GM19372 (cell line): ENCODE results near the gene SGMS2.

Experiments used
- ATAC-seq: cut with Tn5 transposase; IDR thresholded peaks from one replicate; pipeline ENCODE4 v1.9.1; 2021; ENCODE audit warnings: mild to moderate bottlenecking, low read depth, moderate library complexity; ENCODE audit not compliant: unreplicated experiment

Gene SGMS2

DNA sequence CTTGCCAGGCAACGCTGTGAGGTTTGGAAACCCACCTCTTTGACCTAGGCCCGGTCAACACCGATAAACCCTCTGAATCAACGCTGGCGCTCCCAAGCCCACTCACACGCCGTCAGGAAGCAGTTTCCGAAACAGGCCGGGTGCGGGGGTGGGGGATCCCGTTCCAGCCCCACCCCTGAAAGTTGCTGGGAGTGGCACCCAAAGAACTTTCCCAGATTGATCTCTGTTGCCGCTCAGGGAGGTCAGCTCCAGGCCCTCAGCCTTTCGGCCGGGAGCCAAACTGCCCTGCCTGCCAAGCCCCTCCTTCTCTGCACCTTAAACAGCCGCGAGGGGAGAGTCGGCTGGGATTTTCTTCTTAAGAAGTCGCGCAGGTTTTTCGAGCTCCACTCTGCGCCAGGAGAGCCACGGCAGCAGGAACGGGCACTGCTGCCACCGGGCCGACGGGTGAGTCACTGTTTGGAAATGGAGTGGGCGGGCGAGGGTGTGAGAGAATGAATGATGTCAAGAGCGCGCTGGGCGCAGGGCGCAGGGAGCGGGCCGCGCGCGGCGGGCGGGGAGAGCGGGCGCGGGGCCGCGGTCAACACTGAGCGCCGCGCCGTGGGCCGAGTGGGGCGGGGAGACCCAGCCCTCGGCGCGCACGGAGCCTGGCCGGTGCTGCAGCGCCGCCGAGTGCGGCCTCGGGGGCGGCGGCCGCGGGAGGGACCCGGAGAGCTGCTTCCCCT, at the start of gene SGMS2:
Gene SGMS2 (plus strand): TSS at position 583 of the 722 bp plus-strand sequence. CDS start 70,622 bp downstream, outside the sequence.
- ATAC-seq = peak; percentile 73

DNA sequence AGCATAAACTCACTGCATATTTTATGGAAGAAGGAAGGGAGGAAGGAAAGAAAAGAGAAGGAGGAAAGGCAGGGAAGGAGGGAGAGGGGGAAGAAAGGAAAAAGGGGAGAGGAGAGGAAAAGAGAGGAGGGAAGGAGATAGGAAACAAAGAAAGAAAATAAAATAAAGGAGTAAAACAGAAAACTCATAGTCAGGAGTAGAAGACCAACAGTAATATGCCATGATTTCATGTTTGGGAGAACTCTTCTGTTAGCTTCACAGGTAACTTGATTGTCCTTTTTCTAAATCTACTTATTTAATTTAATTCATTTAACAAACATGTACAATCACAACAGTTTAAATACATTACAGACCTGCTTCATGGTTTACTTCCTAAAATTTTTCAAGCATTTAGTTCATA, 46.8 kb upstream of the SGMS2 start:
- ATAC-seq = no peak

DNA sequence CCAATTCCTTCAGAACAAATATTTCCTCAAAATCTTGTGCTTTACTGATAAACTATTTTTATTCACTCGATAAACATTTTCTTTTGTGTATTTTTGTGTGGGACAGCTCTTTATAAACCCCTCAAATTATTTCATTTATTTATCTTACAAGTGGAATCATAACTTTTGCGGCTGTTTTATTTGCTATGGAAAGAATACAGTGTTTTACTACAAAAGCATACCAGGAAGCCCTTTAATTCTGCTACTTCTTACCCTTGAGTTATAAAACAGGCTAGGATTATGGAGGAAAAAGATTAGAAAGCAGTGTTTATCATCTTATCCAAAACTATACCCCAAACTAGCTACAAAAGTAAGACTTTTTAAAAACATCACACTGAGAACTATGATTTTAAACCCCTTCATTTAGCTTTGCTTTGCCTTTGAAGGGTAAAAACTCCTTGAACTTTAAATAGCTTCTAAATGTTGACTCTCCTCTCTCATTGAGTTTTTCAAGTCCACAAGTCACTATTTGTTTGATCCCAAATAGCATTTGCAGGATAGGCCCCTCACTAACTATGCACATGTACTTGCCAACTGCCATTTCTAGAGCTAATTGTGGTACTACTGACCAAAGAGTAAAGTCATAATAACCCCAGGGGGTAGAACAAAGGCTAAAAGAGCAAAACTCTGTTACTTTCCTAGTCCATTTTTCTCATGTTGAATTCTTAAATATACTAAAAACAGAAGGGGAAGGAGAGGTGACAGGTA, 45.8 kb upstream of the SGMS2 start:
- ATAC-seq = no peak

DNA sequence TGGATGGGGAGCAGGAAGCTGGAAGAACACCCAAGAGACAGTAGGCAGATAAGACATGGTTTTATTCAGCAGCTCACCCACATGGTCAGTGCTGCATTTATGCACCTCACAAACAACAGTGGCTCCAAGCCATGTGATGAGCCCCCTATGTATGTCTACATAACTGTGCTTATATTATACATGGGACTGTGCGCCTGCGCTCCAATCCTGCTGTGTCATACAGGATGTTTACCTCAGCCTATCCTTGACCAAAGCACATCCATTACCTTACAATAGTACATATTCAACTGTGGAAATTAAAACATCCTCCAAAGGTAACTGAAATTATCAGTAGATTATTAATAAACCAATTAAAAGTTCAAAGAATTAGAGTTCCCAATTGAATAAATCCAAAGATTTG, 44.1 kb upstream of the SGMS2 start:
- ATAC-seq = no peak

DNA sequence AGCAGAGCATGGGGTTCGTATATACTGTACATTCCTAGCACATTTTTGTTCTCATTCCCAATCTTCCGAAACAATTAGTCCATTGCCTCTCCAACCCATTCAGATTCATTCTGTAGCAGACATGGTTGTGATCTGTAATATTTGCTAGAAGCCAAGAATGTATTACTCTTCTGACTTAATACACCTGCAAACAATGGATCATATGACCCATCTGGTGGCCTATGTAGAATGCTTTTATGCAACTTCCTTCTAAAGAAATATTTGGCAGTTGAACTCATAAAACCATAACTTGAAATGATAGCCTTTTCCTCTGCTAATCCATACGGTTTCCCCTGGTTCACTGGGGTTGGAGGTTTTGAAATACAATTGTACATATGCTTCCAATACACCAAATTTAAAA, 32.8 kb upstream of the SGMS2 start:
- ATAC-seq = no peak

DNA sequence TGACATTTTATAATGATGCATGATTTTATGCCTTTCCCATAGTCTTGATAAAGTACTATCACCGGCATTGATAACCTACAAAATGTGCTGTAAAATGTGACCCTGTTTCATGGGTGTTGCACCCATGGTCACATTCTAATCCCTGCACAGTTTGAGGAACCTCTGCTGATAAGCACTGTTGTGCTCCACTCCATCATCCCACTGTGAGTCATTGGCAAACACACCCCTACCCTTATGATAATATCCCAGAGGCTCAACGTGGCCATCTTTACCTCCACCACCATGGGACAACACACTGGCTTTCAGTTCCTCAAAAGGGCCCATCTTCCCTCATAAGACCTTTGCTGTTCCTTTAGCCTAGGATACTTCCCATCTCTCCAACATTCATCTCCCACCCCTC, 32.0 kb upstream of the SGMS2 start:
- ATAC-seq = no peak

DNA sequence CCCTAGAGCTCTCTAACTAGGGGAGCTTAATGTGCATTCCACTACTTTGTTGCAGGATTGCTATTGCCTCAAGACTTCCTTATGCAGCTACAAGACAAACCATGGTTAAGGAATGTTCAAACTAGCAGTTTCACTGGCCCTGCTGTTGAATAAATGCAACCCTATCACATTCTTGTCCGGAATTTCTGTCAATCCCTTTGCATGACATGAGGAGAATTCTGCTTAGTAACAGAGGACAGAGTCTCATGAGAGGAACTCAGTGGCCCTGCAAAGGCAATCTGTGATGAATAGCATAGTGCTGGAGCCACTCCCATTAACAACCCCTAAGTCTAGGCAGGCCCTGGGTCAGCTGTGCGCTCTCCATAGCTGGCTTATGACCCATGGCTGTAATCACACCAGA, 30.7 kb upstream of the SGMS2 start:
- no peak for ATAC-seq

DNA sequence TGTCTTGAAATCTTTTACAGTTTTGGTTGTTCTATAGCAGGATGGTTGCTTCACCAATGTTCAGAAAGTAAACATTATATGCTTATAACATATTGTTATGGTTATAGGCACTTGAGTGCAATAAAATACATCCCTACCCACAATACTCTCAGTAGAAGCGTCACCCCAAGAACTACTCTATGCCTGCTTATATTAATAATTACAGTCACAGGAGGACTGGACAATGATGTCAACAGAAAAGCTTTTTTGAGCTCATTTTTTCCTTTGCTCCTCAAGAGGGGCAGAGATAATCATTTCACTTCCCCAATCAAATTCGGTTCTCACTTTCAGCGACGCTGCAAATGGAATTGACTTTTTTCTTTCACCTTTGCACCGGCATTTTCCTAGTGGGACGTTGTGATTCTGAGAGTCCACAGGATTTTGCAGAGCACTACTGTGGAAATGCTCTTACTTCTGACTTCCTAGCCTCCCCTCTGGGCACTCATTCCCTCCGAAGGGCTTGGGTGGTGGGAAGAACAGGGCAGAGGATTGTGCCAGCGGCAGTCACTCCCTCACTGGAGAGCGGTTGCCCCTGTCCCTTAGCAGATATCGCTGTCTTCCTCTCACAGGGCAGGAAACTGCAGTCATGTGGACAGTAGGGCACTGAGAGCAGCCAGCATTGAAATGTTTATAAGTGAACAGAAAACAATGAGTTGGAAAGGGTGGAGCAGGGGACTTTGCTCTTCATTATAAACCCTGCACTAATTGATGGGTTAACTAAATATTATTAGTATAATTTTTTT, 24.9 kb upstream of the SGMS2 start:
- ATAC-seq = no peak

DNA sequence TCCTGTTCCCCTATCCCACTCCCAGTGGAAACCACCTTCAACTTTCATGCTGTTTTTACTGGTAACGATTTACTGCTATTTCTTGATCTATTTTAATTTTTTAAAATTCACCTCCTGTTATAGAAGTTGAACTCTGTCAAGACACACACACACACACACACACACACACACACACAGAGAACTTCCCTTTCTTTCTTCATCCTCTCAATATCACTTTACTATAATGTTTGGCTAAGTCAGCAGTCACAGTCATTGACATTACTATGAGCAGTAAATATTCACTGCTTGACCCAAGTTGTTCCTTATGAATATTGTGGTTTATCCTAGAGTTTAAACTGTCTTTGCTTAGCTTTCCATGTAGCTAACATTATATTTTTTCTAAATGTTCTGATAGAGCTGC, 24.0 kb upstream of the SGMS2 start:
- no peak for ATAC-seq

DNA sequence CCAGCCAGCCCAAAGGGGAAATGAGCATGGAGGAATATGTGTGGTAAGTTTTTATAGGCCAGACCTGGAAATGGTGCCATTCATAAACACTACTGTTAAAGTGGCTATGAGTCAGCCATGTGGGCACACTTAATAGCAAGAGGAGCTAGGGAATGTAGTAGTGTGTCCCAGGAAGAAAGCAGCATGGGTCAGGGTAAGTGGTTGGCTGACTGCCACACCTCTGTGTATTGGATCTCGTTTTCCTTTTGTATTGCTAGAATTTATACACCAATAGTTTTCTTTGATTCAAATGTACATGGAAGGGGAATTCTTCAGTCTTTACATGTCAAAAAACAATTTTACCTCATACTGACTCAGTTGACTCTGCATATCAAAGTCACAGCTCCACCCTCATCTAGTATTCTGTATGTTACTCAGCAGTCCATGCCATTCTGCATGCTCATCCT, 22.9 kb upstream of the SGMS2 start:
- no peak for ATAC-seq

DNA sequence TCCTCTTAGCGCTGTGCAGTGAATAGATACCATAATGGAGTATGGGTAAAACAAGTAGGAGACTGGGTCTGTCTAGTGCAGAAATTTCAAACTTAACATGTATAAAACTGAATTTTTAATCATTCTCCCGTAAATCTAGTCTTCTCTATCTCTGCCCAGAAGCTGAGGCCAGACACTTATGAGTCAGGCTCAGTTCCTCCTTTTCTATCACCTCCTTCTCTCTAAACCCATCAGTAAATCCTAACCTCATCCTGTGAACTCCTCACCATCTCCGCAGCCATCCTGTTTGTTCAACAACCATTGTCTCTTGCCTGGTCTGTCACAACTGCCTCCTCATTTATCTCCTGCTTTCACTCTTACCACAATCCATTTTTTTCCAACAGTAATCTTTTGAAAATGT, 19.8 kb upstream of the SGMS2 start:
- no peak for ATAC-seq

DNA sequence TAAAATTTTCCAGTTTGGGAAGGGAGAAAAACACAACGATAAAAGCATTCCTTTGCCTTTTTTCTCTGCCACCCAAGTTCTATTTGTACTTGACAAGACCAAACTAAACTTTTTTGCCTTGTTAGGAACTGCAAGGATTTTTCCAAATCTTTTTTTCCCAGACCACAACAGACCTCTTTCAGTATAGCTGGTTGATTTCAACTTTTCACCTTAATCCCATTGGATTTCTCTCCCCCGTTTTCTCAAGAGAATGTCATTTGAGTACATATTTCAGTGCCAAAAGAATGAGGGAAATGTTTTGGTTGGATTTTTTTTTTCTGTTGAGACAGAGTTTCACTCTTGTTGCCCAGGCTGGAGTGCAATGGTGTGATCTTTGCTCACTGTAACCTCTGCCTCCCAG, 18.5 kb upstream of the SGMS2 start:
- ATAC-seq = no peak

DNA sequence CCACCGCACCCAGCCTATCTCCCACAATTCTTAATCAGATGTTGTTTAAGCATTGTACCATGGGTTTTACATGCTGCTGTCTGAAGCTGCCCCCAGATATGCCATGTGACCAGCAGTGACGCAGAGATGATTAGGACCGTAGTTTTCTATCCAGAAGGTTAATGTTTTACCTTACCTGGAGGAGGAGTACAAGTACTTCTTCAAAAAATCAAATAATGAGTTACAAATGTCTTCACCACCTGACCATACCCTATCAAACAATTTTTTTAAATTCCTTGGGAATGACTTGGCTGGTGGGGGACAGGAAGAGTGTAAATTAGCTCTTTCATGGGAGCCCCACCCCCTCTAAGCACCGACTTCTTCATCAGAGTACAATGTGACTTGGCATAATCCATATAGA, 16.2 kb upstream of the SGMS2 start:
- ATAC-seq = no peak

DNA sequence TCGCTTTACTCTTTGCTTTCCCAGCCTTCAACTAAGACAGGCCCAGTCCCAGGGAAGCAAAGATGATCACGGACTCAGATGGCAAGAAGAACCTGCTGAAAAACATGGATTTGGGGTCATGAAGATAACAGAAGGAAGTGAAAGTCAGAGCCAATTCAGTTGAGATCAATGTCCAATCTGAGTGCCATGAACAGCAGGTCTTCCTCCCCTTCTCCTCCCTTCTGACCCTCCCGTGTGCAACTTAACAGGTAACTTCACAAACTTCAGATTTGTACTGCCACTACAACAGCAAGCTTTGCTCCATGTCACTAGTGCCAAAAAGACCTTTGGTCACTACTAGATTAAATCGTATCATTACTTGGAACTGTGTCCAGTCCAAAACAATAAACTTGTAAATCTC, 15.5 kb upstream of the SGMS2 start:
- ATAC-seq = no peak

DNA sequence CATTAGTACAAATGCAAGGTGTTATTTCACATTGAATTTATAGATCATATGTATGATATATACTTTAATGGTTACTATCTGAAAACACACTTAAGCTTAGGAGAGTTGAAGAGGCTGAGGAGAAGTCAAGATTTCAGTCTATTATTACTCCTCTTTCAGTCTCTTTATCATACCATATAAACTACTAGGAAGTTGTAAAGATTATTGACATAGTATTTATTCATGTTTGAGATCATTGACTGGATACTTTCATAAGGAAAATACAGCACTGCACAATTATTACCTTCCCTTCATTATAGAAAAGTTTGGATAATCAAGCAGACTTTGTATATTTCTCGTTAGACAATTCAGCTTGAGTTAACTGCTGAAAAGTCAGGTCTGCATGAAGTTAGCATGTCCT, 10.0 kb upstream of the SGMS2 start:
- no peak for ATAC-seq

DNA sequence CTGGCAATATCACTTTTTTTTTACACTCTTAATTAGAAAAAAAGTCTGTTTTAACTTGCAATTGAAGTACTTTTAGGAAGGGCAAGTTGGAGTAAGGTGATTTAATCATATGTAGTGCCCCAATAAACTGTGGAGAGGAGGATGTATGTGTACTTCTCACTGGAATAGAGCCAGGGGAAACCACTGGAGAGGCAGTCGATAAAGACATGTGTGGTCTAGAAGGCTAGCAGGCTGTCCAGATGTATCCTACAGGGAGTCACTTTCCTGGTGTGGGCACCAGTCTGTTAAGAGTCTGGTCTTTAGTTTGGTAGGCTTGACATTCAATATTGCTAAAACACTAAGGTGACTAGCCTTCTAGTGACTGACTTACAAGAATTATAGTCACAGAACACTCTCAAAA, 9.6 kb upstream of the SGMS2 start:
- ATAC-seq = no peak

DNA sequence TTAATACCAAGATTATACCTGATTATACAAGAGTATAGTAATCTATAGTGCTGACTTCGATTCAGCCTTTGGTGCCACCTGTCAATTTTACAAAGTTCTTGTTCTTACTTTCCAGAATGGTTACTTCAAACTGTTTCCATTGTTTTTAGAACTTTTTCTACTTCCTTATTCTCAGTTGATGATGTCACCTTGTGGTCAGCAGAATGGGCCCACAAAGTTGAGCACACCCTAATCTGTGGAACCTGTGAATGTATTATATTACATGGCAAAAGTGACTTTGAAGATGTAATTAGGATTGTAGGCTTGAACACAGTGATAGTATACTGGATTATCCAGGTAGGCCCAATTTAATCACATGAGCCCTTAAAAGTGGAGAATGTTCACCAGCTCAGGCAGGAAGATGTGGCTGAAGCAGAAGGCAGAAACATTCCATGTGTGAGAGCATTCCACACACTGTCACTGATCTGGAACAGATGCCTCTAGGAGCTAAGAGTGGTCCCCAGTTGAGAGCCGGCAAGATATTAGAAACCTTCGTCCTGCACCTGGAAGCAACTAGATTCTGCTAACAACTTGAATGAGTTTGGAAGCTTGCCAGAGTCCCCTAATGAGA, 6.3 kb upstream of the SGMS2 start:
- peak; percentile 58 for ATAC-seq

DNA sequence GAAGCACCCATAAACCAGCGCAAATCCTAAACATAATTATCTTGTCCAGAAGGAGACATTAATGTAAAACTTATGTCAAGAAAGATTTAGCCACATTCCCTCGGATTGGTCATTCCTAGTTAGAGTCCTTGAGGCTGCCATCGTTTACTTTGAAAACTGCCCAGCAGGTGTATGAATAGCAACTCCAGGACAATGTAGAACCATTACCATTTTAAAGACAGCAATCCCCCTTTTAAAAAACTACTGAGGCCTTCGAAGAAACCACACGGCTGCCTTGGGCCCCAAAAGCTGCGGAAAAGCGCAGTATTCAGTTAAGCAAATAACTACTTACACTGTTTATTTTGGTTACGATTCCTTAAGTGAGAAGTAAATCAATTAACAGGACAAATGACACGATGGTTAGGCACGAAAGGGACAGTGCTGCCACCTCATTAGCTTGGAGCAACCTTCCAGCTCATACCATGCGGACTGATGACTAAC, 822 bp upstream of the SGMS2 start:
- no peak for ATAC-seq

DNA sequence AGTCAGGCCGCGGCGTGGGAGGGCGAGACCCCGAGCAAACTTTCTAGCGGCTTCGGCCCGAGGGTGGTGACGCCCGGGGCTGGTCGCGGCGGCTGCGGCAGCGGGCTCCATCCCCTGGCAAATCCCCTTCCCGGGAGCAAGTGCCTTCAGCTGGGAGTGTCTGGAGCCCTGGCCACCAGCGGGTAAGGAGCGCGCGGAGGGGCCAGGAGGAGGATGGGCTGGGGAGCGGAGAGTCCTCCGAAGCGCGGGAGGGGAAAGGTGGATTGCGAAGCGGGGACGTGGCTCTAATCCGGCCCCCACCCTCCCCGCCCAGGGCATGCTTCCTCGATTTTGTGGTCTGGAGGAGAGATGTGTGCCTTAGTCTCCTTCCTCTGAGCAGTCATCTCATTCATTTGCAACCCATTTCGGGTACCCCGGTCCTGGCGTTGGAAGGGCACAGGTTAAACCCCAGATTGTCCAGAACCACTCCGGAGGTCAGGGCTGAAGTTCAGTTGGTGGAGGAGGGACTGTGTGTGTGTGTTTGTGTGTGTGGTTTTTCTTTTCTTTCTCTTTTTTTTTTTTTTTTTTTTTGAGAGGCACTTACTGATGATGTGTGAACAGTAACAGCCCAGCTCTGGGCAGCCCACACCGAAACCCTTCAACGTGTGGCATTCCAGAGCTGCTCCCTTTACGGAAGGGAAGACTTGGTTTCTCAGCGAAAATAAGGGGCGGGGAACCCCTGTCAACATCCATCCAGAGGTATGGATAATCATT, 516 bp downstream of the SGMS2 start:
- ATAC-seq = peak; percentile 22

DNA sequence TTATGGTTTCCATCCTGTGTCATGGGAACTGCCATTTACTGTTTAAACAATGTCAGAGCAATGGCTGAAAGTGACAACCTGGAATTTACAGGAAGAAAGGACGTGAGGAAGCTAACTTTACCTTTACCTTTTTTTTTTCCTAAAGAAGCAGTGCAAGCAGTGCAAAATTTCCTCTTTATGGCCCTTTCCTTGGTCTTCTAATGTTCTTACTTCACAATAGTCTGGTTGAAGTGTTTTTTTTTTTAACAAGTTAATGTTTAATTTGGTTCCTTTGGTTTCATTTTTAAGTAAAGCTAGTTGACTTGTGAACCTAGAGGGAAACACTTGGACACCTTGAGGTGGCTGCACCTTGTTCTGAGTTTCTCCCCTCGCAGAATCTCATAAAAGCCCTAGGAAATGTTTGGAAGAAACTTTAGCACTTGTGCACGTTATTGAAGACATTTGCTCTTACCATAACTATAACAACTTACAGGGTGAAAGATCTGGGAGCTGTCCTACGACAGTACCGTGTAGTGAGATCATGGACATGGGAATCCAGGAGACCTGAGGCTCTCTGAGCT, 1.8 kb downstream of the SGMS2 start:
- ATAC-seq = no peak
